Measurements from ENCODE around the gene BAZ2A. TPM values are rescaled to one million over a fixed set of nuclear protein-coding genes. Genes with fewer than 3 reads are reported as not detected.

BAZ2A gene
- total and polyA plus RNA-seq, 2 experiments from 2014 or later = 109 to 111 TPM

DNA sequence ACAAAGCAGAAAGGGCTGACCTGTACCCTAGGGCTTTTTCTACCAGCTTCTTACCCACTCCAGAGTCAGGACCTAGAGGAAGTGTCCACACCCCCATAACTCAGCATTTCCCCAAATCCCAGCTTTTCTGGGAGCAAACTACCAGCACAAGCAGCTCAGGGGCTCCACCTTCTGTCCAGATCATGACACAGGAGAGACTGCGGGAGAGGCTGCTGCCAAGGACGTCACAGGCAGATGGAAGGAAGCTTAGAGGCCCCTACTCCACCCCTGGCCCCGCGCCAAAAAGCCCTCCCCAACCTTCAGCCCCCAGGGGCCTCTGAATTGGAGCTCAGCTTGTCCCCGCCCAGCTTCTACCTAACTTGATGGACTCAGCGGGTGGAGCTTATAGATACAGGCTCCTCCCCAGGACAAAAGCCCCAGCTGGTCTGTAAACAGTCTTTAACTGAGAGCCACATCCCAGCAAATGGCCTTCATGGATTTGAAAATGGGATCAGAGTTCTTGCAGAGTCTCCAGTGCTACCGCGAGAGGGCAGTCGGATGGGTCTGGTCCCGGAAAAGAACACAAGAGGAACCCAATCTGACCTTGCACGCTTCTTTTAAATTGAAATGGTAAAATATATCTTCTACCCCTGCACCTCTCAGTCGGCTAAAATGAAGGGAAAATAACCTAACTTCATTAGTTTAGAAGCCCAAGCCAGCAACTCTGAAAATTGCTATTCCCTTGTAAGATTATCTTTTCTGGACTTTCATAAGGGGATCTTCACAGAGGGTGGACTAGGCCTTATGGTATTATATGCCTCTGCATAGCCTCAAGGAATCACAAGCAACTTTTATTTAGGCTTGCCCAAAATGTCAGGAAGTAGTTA, 6.8 kb upstream of the BAZ2A start:
- H2AFZ ChIP-seq = no peak overlapping the region
- peaks cover 41% of the 10 kb centered on the region for H3K36me3 ChIP-seq (ENCODE audit: insufficient read depth)
- ATAC-seq (peak; percentile 67), DNase-seq (ENCODE audit: low spot score) (peak; percentile 100)
- peaks cover 8% of the 10 kb centered on the region for H3K79me2 ChIP-seq (replicated peaks; ENCODE audit: insufficient read depth)
- peaks cover 23% of the 10 kb centered on the region for H3K4me1 ChIP-seq (ENCODE audit: insufficient read depth)
- Mint-ChIP-seq H3K9me3 (no peaks in the 10 kb centered on the region; the same call in 2 of the 3 replicates), H3K36me3 (ENCODE audit: low read depth) (peaks cover 45% of the 10 kb centered on the region), H3K27ac (peak overlapping the region; percentile 93), H3K4me1 (peaks cover 45% of the 10 kb centered on the region), H3K27me3 (ENCODE audit: insufficient read depth, low read depth, poor library complexity) (peaks cover 26% of the 10 kb centered on the region), H3K4me3 (peak overlapping the region; percentile 99)
- no peaks in the 10 kb centered on the region for H3K9me2 ChIP-seq (ENCODE audit: insufficient read depth)
- peak overlapping the region; percentile 37 for H3K27ac ChIP-seq (ENCODE audit: low read depth)
- no peak for TF ChIP-seq NANOG (IDR thresholded peaks at IDR 0.05; ENCODE audit: borderline replicate concordance)
- no peak for TF ChIP-seq EZH2phosphoT487 (IDR thresholded peaks at IDR 0.05; ENCODE audit: unreplicated experiment)
- TF ChIP-seq EZH2 (IDR thresholded peaks at IDR 0.05; ENCODE audit: low read depth, unreplicated experiment) = no peak
- TF ChIP-seq, protein P1, sequence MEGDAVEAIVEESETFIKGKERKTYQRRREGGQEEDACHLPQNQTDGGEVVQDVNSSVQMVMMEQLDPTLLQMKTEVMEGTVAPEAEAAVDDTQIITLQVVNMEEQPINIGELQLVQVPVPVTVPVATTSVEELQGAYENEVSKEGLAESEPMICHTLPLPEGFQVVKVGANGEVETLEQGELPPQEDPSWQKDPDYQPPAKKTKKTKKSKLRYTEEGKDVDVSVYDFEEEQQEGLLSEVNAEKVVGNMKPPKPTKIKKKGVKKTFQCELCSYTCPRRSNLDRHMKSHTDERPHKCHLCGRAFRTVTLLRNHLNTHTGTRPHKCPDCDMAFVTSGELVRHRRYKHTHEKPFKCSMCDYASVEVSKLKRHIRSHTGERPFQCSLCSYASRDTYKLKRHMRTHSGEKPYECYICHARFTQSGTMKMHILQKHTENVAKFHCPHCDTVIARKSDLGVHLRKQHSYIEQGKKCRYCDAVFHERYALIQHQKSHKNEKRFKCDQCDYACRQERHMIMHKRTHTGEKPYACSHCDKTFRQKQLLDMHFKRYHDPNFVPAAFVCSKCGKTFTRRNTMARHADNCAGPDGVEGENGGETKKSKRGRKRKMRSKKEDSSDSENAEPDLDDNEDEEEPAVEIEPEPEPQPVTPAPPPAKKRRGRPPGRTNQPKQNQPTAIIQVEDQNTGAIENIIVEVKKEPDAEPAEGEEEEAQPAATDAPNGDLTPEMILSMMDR (conservative IDR thresholded peaks at IDR 0.05; ENCODE audit: low read depth in 2 of 2) = peak; percentile 60 to 90
- TF ChIP-seq CREB1 (CRISPR knock-in tag; IDR thresholded peaks at IDR 0.05; ENCODE audit: low read depth) = peak; percentile 83
- TF ChIP-seq ZNF331 (CRISPR knock-in tag; IDR thresholded peaks at IDR 0.05; ENCODE audit: low read depth) = no peak
- no peak for TF ChIP-seq STAT1 (IDR thresholded peaks at IDR 0.05; ENCODE audit: unreplicated experiment)
- TF ChIP-seq, protein P2, sequence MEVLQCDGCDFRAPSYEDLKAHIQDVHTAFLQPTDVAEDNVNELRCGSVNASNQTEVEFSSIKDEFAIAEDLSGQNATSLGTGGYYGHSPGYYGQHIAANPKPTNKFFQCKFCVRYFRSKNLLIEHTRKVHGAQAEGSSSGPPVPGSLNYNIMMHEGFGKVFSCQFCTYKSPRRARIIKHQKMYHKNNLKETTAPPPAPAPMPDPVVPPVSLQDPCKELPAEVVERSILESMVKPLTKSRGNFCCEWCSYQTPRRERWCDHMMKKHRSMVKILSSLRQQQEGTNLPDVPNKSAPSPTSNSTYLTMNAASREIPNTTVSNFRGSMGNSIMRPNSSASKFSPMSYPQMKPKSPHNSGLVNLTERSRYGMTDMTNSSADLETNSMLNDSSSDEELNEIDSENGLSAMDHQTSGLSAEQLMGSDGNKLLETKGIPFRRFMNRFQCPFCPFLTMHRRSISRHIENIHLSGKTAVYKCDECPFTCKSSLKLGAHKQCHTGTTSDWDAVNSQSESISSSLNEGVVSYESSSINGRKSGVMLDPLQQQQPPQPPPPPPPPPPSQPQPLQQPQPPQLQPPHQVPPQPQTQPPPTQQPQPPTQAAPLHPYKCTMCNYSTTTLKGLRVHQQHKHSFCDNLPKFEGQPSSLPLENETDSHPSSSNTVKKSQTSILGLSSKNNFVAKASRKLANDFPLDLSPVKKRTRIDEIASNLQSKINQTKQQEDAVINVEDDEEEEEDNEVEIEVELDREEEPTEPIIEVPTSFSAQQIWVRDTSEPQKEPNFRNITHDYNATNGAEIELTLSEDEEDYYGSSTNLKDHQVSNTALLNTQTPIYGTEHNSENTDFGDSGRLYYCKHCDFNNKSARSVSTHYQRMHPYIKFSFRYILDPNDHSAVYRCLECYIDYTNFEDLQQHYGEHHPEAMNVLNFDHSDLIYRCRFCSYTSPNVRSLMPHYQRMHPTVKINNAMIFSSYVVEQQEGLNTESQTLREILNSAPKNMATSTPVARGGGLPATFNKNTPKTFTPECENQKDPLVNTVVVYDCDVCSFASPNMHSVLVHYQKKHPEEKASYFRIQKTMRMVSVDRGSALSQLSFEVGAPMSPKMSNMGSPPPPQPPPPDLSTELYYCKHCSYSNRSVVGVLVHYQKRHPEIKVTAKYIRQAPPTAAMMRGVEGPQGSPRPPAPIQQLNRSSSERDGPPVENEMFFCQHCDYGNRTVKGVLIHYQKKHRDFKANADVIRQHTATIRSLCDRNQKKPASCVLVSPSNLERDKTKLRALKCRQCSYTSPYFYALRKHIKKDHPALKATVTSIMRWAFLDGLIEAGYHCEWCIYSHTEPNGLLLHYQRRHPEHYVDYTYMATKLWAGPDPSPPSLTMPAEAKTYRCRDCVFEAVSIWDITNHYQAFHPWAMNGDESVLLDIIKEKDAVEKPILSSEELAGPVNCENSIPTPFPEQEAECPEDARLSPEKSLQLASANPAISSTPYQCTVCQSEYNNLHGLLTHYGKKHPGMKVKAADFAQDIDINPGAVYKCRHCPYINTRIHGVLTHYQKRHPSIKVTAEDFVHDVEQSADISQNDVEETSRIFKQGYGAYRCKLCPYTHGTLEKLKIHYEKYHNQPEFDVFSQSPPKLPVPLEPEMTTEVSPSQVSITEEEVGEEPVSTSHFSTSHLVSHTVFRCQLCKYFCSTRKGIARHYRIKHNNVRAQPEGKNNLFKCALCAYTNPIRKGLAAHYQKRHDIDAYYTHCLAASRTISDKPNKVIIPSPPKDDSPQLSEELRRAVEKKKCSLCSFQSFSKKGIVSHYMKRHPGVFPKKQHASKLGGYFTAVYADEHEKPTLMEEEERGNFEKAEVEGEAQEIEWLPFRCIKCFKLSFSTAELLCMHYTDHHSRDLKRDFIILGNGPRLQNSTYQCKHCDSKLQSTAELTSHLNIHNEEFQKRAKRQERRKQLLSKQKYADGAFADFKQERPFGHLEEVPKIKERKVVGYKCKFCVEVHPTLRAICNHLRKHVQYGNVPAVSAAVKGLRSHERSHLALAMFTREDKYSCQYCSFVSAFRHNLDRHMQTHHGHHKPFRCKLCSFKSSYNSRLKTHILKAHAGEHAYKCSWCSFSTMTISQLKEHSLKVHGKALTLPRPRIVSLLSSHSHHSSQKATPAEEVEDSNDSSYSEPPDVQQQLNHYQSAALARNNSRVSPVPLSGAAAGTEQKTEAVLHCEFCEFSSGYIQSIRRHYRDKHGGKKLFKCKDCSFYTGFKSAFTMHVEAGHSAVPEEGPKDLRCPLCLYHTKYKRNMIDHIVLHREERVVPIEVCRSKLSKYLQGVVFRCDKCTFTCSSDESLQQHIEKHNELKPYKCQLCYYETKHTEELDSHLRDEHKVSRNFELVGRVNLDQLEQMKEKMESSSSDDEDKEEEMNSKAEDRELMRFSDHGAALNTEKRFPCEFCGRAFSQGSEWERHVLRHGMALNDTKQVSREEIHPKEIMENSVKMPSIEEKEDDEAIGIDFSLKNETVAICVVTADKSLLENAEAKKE (CRISPR knock-in tag; IDR thresholded peaks at IDR 0.05) = no peak
- TF ChIP-seq POLR2AphosphoS5 (IDR thresholded peaks at IDR 0.05; ENCODE audit: low read depth) = peak; percentile 72
- TF ChIP-seq, protein P3, sequence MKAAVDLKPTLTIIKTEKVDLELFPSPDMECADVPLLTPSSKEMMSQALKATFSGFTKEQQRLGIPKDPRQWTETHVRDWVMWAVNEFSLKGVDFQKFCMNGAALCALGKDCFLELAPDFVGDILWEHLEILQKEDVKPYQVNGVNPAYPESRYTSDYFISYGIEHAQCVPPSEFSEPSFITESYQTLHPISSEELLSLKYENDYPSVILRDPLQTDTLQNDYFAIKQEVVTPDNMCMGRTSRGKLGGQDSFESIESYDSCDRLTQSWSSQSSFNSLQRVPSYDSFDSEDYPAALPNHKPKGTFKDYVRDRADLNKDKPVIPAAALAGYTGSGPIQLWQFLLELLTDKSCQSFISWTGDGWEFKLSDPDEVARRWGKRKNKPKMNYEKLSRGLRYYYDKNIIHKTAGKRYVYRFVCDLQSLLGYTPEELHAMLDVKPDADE (IDR thresholded peaks at IDR 0.05) = no peak
- TF ChIP-seq, protein P4, sequence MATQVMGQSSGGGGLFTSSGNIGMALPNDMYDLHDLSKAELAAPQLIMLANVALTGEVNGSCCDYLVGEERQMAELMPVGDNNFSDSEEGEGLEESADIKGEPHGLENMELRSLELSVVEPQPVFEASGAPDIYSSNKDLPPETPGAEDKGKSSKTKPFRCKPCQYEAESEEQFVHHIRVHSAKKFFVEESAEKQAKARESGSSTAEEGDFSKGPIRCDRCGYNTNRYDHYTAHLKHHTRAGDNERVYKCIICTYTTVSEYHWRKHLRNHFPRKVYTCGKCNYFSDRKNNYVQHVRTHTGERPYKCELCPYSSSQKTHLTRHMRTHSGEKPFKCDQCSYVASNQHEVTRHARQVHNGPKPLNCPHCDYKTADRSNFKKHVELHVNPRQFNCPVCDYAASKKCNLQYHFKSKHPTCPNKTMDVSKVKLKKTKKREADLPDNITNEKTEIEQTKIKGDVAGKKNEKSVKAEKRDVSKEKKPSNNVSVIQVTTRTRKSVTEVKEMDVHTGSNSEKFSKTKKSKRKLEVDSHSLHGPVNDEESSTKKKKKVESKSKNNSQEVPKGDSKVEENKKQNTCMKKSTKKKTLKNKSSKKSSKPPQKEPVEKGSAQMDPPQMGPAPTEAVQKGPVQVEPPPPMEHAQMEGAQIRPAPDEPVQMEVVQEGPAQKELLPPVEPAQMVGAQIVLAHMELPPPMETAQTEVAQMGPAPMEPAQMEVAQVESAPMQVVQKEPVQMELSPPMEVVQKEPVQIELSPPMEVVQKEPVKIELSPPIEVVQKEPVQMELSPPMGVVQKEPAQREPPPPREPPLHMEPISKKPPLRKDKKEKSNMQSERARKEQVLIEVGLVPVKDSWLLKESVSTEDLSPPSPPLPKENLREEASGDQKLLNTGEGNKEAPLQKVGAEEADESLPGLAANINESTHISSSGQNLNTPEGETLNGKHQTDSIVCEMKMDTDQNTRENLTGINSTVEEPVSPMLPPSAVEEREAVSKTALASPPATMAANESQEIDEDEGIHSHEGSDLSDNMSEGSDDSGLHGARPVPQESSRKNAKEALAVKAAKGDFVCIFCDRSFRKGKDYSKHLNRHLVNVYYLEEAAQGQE (IDR thresholded peaks at IDR 0.05; ENCODE audit: unreplicated experiment) = no peak
- no peak for TF ChIP-seq JUNB (IDR thresholded peaks at IDR 0.05; ENCODE audit: unreplicated experiment)
- no peak for TF ChIP-seq ZNF114 (CRISPR knock-in tag; IDR thresholded peaks at IDR 0.05)
- peak overlapping the region; percentile 70 for H3K4me3 ChIP-seq
- no peaks in the 10 kb centered on the region for H3K27me3 ChIP-seq (ENCODE audit: insufficient read depth)
- peaks cover 34% of the 10 kb centered on the region for H3F3A ChIP-seq (replicated peaks; ENCODE audit: low read depth)
- peak overlapping the region; percentile 99 for H3K4me2 ChIP-seq
- H4K20me1 ChIP-seq (replicated peaks; ENCODE audit: insufficient read depth) = peaks cover 5% of the 10 kb centered on the region
